IPS-NIHi11 (cell line): ENCODE data around the gene ITIH4.

Source experiments
- DNase-seq: peaks from one replicate; pipeline ENCODE4 v3.0.0; 2012; ENCODE audit warnings: mixed read lengths, low spot score

The ITIH4 gene

GRCh38 chr3:52798376-52798977, 32.0 kb downstream of the ITIH4 start:
- no peak for DNase-seq

DNA sequence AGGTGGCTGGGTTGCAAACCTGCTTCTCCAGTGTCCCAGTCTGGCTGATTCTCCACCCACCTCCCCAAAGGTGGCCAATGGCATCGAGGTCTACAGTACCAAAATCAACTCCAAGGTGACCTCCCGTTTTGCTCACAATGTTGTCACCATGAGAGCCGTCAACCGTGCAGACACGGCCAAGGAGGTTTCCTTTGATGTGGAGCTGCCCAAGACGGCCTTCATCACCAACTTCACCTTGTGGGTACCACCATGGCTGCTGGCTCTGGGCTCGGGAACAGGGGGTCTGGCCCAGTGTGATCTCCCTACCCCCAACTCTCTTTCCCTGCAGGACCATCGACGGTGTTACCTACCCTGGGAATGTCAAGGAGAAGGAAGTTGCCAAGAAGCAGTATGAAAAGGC, 34.1 kb downstream of the ITIH4 start:
- DNase-seq: no peak

DNA sequence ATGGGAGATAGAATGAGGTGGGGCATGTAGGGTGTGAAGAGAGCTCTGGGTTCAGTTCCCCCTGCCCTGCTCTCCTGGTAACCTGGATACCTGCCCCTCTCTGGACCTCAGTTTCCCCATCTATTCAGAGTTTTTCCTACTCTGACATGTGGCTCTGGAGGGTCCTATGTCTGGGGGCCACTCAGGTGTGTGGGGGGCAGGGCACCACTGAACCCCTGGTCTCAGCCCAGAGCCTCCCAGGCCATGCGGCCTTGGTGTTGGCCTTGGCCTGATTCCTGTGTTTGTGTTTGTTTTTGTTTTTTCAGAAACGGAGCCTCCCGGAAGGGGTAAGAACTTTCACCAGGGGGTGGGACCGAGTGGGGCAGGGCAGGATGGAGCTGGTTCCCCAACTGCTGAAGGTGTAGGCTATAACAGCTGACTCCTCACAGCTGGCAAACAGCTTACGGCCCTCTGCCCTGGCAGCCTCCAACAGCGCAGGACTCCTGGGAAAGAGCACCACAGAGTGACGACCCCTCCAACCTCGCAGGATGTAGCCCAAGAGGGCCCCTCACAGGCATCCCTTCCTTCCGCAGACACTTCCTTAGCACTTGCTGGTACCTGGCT, 35.1 kb downstream of the ITIH4 start:
- no peak for DNase-seq

GRCh38 chr3:52794612-52795099, 35.8 kb downstream of the ITIH4 start, which contains the start of gene ITIH3:
TSS of gene ITIH3 (plus strand) at chr3:52794796. CDS start at chr3:52794804, 8 bp downstream.
- no peak for DNase-seq

DNA sequence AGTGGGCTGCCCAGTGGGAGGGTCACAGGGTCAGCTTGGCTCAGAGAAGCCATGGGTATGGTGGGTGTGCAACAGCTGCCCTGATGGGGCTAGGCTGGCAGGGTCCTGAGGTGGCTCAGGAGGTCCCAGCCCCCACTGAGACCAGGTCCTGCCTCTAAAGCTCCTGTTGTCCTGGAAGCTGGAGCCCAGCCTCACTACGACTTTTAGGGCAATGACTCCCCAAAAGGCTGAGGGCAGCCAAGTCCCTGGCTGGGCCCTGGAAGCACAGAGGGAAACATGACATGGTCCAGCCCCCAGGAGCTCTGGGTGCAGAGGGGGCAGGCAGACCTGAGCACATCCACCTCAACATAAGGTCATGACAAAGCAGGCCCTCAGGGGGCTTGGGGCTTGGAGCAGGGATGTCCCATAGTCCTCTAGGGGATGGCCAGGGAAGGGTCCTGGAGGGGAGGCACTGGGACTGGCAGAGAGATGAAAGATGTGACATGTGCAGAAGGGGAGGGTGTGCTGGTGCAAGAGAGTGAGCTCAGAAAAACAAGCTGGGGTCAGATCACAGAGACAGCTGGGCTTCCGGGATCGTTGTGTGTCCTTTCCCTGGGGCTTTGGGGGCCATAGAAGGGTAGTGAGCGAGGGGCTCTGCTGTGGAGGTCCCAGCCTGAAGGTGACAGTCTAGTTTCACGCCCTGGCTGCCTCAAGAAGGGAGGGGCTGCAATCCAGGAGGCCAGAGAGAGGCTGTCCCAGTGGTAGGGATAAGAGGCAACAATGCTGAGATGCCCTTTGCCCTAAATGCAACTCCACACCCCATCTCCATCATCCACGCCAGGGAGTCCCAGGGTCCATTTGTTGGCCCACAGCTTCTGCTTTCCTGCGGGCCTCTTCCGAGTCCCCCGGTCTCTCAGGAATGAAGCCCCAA, 36.5 kb downstream of the ITIH4 start:
- no peak for DNase-seq

DNA sequence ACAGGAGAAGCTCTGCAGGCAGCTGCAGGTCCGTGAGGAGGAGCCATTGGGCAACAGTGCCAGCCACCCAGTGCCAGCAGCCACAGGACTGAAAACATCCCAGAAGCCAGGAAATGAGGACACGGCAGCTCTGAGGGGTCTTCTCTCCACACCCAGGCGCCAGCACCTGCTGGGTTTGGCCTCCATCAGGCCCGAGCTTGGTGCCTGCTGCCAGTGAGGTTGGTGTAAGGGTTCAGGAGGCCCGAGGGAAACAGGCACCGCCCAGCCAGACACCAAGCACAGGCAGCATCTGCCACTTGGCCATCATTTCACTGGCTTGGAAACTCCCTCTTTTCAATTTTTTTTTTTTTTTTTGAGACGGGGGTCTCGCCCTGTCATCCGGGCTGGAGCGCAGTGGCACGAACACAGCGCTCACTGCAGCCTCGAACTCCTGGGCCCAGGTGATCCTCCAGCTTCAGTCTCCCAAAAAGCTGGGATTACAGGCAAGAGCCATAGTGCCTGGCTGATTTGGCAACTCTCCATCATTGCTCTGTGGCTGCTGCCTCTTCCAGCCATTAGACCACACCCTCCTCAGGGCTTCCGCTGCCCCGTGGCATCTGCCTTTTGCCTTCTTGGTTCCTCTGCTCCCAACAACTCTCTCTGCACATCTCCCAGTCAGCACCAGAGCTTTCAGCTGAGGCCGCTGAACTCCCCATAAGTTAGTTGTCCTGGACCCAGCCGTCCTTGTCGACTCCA, 37.3 kb downstream of the ITIH4 start:
- no peak for DNase-seq

DNA sequence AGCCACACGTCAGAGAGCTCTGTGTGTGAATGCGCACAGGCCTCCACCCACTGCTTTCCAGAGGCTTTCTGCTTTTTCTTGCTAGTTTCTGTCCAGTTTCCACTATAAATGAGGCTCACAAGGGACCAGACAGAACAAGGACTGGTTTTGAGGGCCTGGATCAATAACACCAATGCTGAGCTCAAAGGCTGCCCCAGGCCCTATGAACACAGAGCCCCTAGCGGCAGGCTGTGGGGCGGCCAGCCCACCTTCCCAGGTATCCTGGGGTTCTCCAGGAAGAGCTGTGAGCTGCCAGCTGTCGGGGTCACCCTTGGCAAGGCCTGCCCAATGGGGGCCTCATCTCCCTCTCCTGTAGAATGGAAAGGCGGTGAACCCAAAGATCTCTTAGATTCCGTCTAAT, 38.1 kb downstream of the ITIH4 start:
- peak; percentile 74 for DNase-seq

GRCh38 chr3:52791928-52792327, 38.5 kb downstream of the ITIH4 start:
- DNase-seq: no peak

GRCh38 chr3:52791366-52791765, 39.1 kb downstream of the ITIH4 start:
- DNase-seq: no peak

DNA sequence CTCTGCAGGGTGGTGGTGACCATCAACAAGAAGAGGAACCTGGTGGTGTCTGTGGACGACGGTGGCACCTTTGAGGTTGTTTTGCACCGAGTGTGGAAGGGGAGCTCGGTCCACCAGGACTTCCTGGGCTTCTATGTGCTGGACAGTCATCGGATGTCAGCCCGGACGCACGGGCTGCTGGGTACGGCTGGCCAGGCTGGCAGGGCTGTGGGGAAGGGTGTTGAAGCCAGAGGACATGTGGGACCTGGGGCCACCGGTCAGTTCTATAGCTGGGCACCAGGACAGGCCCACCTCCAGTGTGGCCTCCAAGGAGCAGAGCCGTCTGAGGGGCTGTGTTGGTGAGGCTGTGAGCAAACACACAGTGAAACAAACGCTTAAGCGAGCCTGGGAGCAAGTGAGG, 39.7 kb downstream of the ITIH4 start:
- no peak for DNase-seq

DNA sequence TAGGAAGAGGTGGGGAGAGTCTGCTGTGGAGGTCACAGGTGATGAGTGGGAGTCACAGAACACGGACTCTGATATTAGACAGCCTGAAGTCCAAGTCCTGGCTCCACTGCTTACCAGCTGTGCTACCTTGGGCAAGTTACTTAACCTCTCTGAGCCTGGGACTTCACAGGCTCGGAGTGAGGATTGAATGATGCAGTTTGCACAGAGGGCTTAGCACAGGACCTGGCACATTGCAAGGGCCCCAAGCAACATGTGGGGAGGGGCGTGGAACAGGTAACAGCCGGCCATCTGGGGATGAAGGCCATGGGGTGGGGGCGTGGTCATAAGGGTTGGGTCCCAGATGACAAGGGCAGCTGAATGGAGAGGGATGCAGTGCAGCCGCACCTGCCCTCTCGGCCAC, 40.1 kb downstream of the ITIH4 start:
- DNase-seq: no peak

- DNase-seq: no peak
These were observed 40.8 kb downstream of the ITIH4 start for GRCh38 chr3:52789746-52790040.

DNA sequence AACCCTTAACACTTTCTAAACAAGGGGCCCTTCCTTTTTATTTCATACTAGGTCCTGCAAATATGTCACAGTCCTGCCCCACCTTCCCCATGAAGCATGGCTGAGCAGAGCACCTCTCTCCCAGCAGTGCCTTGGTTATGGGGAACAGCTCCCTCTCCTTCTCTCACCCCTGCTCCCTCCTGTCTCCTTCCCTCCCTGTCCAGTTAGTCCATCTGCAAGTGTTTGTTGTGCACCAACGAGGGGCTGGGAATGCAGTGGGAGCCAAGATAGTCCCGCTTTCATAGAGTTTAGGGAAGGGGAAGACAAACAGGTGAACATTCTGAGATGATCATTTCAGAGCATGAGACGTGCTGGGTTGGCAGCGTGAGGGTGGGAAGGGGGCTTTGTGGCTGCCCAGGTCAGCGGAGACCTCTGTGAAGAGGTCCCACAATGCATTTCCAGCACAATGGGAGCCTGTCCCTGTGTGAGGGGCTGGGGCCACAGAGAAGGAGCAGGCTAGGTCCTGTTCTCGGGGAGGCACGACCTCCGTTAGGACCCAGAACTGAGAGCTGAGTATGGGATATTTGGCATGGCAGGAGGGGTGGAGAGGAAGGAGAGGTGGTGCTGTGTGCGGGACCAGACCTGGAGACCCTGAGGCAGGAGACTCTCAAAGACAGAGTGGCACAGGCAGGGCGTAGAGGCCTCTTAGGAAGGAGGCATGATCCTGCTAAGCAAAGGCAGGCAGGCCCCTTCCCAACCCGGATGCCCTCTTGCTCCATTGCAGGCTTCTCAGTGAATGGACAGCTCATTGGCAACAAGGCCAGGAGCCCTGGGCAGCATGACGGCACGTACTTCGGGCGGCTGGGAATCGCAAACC, 41.4 kb downstream of the ITIH4 start:
- no peak for DNase-seq

GRCh38 chr3:52787672-52788625, 42.5 kb downstream of the ITIH4 start:
- no peak for DNase-seq

DNA sequence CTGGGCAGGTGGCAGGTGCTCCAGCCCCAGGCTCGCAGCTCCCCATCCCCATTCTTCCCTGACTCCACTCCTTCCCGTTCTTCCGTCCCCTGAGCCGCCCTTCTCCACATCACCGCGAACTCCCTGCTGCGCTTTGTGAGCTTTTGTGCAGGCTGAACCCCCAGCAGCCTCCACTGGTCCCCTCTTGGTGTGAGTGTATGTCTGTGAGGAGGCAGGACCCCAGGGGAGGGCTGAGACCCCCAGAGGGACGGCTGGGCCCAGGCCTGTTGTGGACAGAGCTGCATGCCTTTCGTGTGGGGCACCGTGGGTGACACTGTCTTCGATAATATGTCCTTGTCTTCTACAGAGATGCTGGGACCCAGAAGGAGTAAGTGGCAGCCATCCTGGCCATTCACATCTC, 43.2 kb downstream of the ITIH4 start:
- no peak for DNase-seq

GRCh38 chr3:52786330-52787215, 43.9 kb downstream of the ITIH4 start:
- no peak for DNase-seq

GRCh38 chr3:52784931-52785590, 45.4 kb downstream of the ITIH4 start:
- DNase-seq: no peak

DNA sequence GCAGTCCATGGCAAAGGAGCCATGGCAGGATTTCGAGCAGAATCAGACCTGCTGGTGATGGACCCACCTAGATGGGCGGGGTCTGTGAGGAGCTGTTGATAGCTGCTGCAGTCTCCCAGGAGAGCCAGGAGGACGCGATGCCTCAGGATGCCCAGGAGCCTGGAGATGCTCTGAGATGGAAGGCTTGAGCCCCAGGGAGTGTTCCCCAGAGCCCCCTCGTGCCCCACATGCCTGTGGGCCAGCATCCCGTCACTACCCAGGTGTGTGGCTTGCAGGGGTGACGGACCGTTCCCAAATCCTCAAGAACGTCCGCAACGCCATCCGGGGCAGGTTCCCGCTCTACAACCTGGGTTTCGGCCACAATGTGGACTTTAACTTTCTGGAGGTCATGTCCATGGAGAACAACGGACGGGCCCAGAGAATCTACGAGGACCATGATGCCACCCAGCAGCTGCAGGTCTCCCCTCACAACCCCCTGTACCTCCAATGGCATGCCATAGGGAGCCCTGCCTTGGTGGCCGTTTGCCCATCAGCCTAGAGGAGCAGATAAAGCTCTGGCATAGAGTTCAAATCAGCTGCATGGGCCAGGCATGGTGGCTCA, 46.4 kb downstream of the ITIH4 start:
- DNase-seq: no peak
